ENCODE data around the gene SLC16A14. TPM values are rescaled to one million over a fixed set of nuclear protein-coding genes. Genes with fewer than 3 reads are reported as not detected.

SLC16A14 gene
- total RNA-seq, 2 donors from 2014 or later, result 0.78 to 0.99 TPM

DNA sequence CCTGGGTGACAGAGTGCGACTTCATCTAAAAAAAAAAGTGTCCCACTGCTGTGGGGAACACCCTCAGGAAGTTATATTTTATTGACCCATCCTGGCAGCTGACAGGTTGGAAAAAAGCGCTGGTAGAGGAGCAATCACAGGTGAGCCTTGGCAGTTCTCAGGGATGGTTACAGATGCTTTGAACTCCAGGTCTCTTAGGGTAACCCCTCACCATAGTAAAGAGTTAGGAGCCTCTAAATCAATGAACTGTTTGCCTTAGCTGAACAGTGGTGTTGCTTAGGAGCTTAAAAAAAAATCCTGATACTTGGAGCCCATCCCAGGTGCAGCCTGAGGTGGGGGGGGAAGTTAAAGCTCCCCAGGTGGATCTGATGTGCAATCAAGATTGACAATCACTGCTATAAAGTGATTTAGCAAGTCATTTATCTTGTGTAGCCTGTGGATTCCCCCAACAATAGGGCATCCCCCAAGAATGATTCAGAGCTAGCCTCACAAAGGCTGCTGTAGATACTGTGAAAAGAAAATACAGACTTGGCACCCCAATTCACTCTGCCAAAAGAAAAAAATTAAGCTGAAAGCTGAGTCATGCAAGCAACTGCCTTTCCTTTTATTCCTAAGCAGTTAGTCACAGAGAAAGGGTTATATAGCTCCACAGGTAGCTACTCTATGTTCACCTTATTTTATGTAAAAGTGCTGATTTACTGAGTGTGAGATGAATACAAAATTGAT, 14.8 kb downstream of the SLC16A14 start:
- TF ChIP-seq POLR2A (IDR thresholded peaks at IDR 0.05), result no peak
- TF ChIP-seq, protein P1, sequence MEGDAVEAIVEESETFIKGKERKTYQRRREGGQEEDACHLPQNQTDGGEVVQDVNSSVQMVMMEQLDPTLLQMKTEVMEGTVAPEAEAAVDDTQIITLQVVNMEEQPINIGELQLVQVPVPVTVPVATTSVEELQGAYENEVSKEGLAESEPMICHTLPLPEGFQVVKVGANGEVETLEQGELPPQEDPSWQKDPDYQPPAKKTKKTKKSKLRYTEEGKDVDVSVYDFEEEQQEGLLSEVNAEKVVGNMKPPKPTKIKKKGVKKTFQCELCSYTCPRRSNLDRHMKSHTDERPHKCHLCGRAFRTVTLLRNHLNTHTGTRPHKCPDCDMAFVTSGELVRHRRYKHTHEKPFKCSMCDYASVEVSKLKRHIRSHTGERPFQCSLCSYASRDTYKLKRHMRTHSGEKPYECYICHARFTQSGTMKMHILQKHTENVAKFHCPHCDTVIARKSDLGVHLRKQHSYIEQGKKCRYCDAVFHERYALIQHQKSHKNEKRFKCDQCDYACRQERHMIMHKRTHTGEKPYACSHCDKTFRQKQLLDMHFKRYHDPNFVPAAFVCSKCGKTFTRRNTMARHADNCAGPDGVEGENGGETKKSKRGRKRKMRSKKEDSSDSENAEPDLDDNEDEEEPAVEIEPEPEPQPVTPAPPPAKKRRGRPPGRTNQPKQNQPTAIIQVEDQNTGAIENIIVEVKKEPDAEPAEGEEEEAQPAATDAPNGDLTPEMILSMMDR (IDR thresholded peaks at IDR 0.05), result no peak
- Histone ChIP-seq H3K27me3 (no peaks in the 10 kb centered on the region), H3K9me3 (no peaks in the 10 kb centered on the region), H3K4me1 (no peaks in the 10 kb centered on the region), H3K36me3 (replicated peaks in 1 of 2; ENCODE audit: insufficient read depth in 1 of 2, low read depth in 2 of 2) (no peaks in the 10 kb centered on the region), H3K27ac (no peak overlapping the region), H3K4me3 (no peak overlapping the region)
- intact Hi-C loops (cut with DNase I), result no loop called here
- no peak for ATAC-seq
- 93 to 94% methylated on average over 2 of the region's 2 CpGs for WGBS, 2 donors
- DNase-seq, result no peak

DNA sequence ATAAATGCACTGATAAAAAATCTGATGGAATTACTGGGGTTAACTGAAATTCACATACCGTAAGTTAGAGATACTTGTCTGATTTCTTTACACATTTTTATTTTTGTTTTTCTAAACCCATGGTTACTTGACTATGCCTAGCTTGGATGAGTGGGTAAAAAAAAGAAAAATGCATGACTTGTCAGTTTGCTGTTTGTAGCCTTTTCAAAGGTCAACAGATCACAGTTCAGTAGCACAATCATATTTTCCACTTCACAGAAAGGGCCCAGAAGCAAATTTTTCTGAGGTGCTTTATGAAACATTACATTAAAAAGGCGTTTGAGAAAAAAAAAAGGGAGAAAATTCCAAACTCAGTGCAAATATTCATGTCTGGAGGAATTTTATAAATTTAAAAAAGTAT, 16.4 kb downstream of the SLC16A14 start:
- intact Hi-C loops (cut with DNase I), result no loop called here
- no peak for DNase-seq
- H3K4me3 ChIP-seq, result no peak overlapping the region
- H3K36me3 ChIP-seq (replicated peaks in 1 of 2; ENCODE audit: insufficient read depth in 1 of 2, low read depth in 2 of 2), result no peaks in the 10 kb centered on the region
- no peak overlapping the region for H3K27ac ChIP-seq
- WGBS, 2 donors, result 73 to 80% methylated on average over 2 of the region's 2 CpGs
- ATAC-seq, result no peak
- no peak for TF ChIP-seq POLR2A (IDR thresholded peaks at IDR 0.05)
- TF ChIP-seq, protein P1 (IDR thresholded peaks at IDR 0.05), result no peak
- H3K27me3 ChIP-seq, result no peaks in the 10 kb centered on the region
- no peaks in the 10 kb centered on the region for H3K9me3 ChIP-seq
- H3K4me1 ChIP-seq, result no peaks in the 10 kb centered on the region

DNA sequence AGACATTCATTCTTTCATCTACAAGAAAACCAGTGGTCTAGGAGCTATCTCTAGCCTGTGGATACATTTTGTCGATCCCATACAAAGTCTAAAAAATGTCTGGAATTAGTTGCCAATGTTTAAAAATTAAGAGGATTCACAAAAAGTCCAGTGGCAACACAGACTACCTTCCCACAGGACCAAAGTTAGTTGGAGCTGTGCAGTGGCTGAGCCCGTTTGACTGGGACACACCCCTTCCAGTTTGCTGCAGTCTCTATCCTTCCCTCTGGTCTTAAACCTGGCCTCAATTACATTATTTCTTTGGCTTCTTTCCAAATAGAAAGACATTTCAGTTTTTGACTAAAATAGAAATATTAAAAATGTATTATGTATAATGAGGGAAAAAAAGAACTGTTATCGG, 18.6 kb downstream of the SLC16A14 start:
- no peak overlapping the region for H3K4me3 ChIP-seq
- DNase-seq (no peak), ATAC-seq (no peak)
- no peak overlapping the region for H3K27ac ChIP-seq
- intact Hi-C loops (cut with DNase I), result no loop called here
- H3K4me1 ChIP-seq, result no peaks in the 10 kb centered on the region
- H3K9me3 ChIP-seq, result no peaks in the 10 kb centered on the region
- no peak for TF ChIP-seq POLR2A (IDR thresholded peaks at IDR 0.05)
- TF ChIP-seq, protein P1 (IDR thresholded peaks at IDR 0.05), result no peak
- 75 to 77% methylated on average over 3 of the region's 3 CpGs for WGBS, 2 donors
- H3K27me3 ChIP-seq, result no peaks in the 10 kb centered on the region
- H3K36me3 ChIP-seq (replicated peaks in 1 of 2; ENCODE audit: insufficient read depth in 1 of 2, low read depth in 2 of 2), result no peaks in the 10 kb centered on the region

DNA sequence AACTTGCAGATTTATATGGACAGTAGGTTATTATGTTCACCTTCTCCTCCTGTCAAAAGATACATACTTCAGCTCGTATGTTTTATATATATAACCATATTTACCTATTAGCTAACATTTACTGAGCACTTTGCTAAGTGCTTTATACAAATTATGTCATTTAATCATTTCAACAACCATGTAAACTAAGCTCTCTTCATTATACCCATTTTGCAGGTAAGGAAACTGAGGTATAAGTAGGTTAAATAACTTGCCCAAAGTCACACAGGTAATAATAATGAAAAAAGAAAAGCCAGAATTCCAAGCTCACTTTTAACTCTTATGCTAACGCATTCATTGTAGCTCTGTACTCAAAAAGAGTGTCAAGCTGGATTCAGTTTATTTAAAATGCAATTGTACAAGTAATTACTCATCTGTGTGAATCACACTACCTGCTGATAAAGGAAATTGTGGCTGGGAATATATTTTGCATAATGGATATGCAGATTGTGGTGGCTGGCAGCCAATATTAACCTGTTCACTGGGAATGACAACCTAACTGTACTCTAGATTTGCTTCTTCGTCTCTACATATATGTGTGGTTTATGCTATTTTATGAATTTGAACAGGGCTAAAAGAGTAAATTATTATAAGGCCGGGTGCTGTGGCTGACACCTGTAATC, 20.6 kb downstream of the SLC16A14 start:
- Histone ChIP-seq H3K4me3 (no peak overlapping the region), H3K27ac (no peak overlapping the region), H3K4me1 (no peaks in the 10 kb centered on the region), H3K36me3 (replicated peaks in 1 of 2; ENCODE audit: insufficient read depth in 1 of 2, low read depth in 2 of 2) (no peaks in the 10 kb centered on the region), H3K9me3 (no peaks in the 10 kb centered on the region), H3K27me3 (no peaks in the 10 kb centered on the region)
- DNase-seq (no peak), ATAC-seq (no peak)
- 82% methylated on average over 4 of the region's 4 CpGs for WGBS, 2 donors
- intact Hi-C loops (cut with DNase I), result no loop called here
- TF ChIP-seq, protein P1 (IDR thresholded peaks at IDR 0.05), result no peak
- no peak for TF ChIP-seq POLR2A (IDR thresholded peaks at IDR 0.05)
